ENCODE data around the gene FGF11. TPM values are rescaled to one million over a fixed set of nuclear protein-coding genes. Genes with fewer than 3 reads are reported as not detected.

Gene FGF11
- total and polyA plus RNA-seq, 4 donors = 0.47 to 3.5 (median 0.66) TPM

DNA sequence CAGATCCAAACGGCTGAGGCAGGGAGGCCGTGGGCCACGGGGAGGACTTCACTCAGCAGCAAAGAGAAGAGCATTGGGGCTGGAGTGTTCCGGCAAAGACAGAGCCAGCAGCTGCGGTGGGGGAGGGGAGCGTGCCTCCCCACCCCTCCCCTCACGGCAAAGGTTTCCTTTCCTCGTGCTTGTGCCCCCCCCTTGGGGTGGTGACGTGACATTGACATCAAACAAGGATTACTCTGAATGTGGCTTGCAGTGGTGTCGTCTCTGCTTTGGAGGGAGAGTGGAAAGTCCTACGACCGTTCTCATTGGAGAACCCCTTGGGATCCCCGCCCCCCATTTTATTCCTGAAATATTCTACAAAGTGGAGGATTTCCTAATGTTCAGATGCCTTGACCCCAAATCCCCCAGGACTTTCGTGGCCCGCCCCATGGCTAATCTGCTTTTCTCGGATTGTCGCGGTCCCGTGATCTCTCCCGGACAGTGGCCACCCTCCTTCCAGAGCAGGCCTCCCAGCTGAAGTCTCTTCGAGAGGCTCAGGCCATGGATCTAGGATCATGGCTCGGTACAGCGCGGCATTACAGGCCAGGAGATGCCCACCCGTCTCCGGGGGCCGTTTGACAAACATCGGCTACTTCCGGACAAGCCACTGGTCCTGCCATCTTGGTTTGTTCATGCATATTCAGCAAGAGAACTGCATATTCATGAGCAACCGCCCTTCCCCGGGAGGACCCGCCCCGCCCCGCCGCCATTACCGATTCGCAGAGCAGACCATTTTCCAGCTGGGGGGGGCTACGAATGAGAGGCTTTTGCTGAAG is 44.1 kb downstream of the FGF11 start:
- no peaks in the 10 kb centered on the region for H3K27me3 ChIP-seq (ENCODE audit: control insufficient read depth in 3 of 3, insufficient read depth in 3 of 3, low read length in 2 of 3)
- TF ChIP-seq, protein P1, sequence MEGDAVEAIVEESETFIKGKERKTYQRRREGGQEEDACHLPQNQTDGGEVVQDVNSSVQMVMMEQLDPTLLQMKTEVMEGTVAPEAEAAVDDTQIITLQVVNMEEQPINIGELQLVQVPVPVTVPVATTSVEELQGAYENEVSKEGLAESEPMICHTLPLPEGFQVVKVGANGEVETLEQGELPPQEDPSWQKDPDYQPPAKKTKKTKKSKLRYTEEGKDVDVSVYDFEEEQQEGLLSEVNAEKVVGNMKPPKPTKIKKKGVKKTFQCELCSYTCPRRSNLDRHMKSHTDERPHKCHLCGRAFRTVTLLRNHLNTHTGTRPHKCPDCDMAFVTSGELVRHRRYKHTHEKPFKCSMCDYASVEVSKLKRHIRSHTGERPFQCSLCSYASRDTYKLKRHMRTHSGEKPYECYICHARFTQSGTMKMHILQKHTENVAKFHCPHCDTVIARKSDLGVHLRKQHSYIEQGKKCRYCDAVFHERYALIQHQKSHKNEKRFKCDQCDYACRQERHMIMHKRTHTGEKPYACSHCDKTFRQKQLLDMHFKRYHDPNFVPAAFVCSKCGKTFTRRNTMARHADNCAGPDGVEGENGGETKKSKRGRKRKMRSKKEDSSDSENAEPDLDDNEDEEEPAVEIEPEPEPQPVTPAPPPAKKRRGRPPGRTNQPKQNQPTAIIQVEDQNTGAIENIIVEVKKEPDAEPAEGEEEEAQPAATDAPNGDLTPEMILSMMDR (IDR thresholded peaks at IDR 0.05; ENCODE audit: control extremely low read depth, extremely low read depth) = no peak
- peak overlapping the region; percentile 99 to 100 for H3K27ac ChIP-seq (ENCODE audit: low read depth in 1 of 2, low read length in 1 of 2)
- WGBS, 2 donors = 0 to 1% methylated on average over 38 of the region's 38 CpGs
- H3K9ac ChIP-seq (ENCODE audit: insufficient read depth in 1 of 2, low read length in 2 of 2) = peak overlapping the region; percentile 98 to 99
- peaks cover 6 to 54% (median 25%) of the 10 kb centered on the region in 5 donors for H3K4me1 ChIP-seq (ENCODE audit: control insufficient read depth in 5 of 5, insufficient read depth in 5 of 5, low read length in 5 of 5)
- H3K9me3 ChIP-seq (ENCODE audit: control insufficient read depth in 4 of 4, insufficient read depth in 3 of 4, low read length in 3 of 4) = no peaks in the 10 kb centered on the region
- H3K4me3 ChIP-seq = peak overlapping the region; percentile 59
- H3K36me3 ChIP-seq (ENCODE audit: control insufficient read depth in 4 of 4, insufficient read depth in 4 of 4, low read length in 4 of 4) = no peaks in the 10 kb centered on the region
- peak; percentile 65 for ATAC-seq (ENCODE audit: insufficient read depth, low FRiP score)
- peak; percentile 96 for DNase-seq

DNA sequence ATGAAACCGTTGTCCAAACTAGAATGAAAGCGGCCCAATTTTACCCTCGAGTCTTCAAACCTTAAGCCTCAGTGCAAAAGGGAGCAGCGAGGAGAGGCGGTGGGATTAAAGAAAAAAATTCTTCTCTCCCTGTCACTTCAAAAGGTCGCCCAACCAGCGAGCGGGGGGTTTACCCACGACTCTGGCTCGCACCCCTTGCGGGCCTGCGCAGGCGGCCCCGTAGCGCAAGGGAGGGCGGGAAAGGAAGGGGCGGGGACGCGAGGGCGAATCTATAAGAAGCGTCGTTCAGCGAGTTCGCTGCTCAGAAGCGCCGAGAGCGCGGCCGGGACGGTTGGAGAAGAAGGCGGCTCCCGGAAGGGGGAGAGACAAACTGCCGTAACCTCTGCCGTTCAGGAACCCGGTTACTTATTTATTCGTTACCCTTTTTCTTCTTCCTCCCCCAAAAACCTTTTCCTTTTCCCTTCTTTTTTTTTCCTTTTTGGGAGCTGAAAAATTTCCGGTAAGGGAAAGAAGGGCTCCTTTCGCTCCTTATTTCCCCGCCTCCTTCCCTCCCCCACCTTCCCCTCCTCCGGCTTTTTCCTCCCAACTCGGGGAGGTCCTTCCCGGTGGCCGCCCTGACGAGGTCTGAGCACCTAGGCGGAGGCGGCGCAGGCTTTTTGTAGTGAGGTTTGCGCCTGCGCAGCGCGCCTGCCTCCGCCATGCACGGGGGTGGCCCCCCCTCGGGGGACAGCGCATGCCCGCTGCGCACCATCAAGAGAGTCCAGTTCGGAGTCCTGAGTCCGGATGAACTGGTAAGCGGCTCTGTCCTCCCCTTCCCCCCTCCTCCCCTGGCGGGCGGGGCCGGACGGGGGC is 45.0 kb downstream of the FGF11 start, which contains the start of gene POLR2A:
Gene POLR2A (plus strand): TSS at position 300 of the 852 bp plus-strand sequence.
- H3K27ac ChIP-seq (ENCODE audit: low read depth in 1 of 2, low read length in 1 of 2) = peak within 1 kb of the TSS; percentile 99 to 100
- H3K27me3 ChIP-seq (ENCODE audit: control insufficient read depth in 3 of 3, insufficient read depth in 3 of 3, low read length in 2 of 3) = no peaks in the 10 kb centered on the region
- TF ChIP-seq, protein P1 (IDR thresholded peaks at IDR 0.05; ENCODE audit: control extremely low read depth, extremely low read depth) = no peak
- ATAC-seq (ENCODE audit: insufficient read depth, low FRiP score) = peak; percentile 85
- no peaks in the 10 kb centered on the region for H3K9me3 ChIP-seq (ENCODE audit: control insufficient read depth in 4 of 4, insufficient read depth in 3 of 4, low read length in 3 of 4)
- peaks cover 8 to 54% (median 29%) of the 10 kb centered on the region in 5 donors for H3K4me1 ChIP-seq (ENCODE audit: control insufficient read depth in 5 of 5, insufficient read depth in 5 of 5, low read length in 5 of 5)
- peak within 1 kb of the TSS; percentile 98 to 99 for H3K9ac ChIP-seq (ENCODE audit: insufficient read depth in 1 of 2, low read length in 2 of 2)
- WGBS, 2 donors = 0 to 1% methylated on average over 62 to 64 of the region's 64 CpGs
- peak within 1 kb of the TSS; percentile 68 for H3K4me3 ChIP-seq
- no peaks in the 10 kb centered on the region for H3K36me3 ChIP-seq (ENCODE audit: control insufficient read depth in 4 of 4, insufficient read depth in 4 of 4, low read length in 4 of 4)
- peak; percentile 99 for DNase-seq

DNA sequence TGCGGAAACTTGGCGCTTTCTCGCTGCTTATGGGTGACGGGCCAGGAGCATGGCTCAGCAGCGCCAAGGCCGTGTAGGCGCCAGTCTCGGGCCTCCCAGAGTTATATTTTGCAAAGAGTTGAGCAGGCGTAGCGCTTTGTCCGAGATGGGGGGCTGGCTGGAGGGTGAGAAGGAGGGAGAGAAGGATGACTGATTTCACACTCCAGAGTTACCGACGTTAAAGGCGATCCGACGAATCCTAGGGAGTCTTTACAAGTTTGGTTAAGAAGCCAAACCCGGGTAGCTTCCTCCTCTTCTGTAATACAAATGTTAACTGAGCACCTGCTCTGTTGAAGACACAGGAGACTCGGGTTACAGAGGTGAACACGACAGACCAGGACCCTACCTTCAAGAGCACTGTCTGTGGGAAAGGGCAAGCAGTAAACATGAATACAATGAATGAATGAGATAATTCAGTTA is 45.6 kb downstream of the FGF11 start:
- H3K9ac ChIP-seq (ENCODE audit: insufficient read depth in 1 of 2, low read length in 2 of 2) = peak overlapping the region; percentile 61 to 92
- ATAC-seq (ENCODE audit: insufficient read depth, low FRiP score) = no peak
- no peaks in the 10 kb centered on the region for H3K9me3 ChIP-seq (ENCODE audit: control insufficient read depth in 4 of 4, insufficient read depth in 3 of 4, low read length in 3 of 4)
- WGBS, 2 donors = 0% methylated on average over 17 to 19 of the region's 19 CpGs
- H3K4me3 ChIP-seq = peak overlapping the region; percentile 68
- DNase-seq = no peak
- H3K4me1 ChIP-seq (ENCODE audit: control insufficient read depth in 5 of 5, insufficient read depth in 5 of 5, low read length in 5 of 5) = peaks cover 8 to 52% (median 28%) of the 10 kb centered on the region in 5 donors
- no peaks in the 10 kb centered on the region for H3K36me3 ChIP-seq (ENCODE audit: control insufficient read depth in 4 of 4, insufficient read depth in 4 of 4, low read length in 4 of 4)
- H3K27me3 ChIP-seq (ENCODE audit: control insufficient read depth in 3 of 3, insufficient read depth in 3 of 3, low read length in 2 of 3) = no peaks in the 10 kb centered on the region
- TF ChIP-seq, protein P1 (IDR thresholded peaks at IDR 0.05; ENCODE audit: control extremely low read depth, extremely low read depth) = no peak
- H3K27ac ChIP-seq (ENCODE audit: low read depth in 1 of 2, low read length in 1 of 2) = peak overlapping the region; percentile 84 to 89

Measured in lung (tissue), 12 donors.